GM11168 (cell line): ENCODE measurements around the gene NR1H2.
"Not testable (repeated sequence)": the region's sequence is repeated elsewhere in the genome, so short reads cannot be mapped to it uniquely, and the experiment has no call there.

Experiments used
- in situ Hi-C: fragments of 300-500 bp; cut with MboI; formaldehyde crosslinking; loops from one replicate; pipeline ENCODE4 v1.12.0; 2022; ENCODE audit warnings: low sequenced_read_pairs; ENCODE audit not compliant: unreplicated experiment

Gene NR1H2

DNA sequence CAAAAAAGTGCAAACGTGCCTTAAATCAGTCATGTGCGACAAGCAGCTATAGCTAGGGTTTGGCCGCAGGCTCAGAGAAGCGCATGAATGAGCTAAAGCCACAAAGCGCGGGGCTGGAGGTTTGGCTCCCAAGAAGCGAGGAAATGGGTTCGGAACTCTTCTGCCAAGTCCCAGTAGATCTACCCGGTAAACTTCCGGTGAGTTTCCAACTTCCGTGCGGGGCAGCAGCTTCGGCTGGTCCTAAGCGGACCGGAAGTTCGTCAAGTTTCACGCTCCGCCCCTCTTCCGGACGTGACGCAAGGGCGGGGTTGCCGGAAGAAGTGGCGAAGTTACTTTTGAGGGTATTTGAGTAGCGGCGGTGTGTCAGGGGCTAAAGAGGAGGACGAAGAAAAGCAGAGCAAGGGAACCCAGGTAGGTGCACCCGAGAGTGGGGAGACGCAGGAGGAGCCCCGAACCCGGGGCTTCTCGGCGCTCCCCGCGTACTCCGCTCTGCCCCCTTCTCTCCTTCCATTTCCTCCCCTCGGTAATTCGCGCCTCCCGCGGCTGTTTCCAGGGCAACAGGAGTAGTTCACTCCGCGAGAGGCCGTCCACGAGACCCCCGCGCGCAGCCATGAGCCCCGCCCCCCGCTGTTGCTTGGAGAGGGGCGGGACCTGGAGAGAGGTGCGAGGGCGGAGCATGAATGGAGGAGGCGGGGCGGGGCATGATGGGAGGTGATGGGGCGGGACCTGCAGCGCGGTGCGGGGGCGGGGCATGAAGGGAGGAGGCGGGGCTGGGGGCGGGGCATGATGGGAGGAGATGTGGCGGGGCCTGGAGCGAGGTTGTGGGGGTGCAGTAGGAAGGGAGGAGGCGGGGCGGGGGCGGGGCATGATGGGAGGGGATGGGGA lies at the start of gene NR1H2:
TSS of gene NR1H2 (plus strand) at position 292 of the 885 bp plus-strand sequence. CDS start 1,149 bp downstream, outside the sequence.
- in situ Hi-C loops = no loop called here

DNA sequence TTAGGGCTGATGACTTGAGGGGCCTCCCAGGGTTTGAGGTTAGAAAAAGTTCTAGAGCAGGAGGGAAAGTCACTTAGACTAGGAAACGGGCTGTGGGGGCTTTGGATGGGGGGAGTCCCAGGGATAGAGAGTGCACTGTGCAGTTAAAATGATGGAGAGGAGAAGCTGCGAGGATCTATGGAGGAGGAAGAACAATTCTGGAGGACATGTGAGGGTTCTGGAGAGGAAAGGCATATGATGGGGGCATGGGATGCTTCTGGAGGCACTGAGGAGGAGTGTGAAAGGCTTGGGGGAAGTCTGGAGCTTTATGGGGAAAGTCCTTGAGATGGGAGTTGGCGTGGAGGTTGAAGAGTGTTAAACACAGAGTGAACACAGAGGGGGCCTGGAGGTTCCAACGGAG lies 49.2 kb upstream of the NR1H2 start:
- in situ Hi-C loops = no loop called here

DNA sequence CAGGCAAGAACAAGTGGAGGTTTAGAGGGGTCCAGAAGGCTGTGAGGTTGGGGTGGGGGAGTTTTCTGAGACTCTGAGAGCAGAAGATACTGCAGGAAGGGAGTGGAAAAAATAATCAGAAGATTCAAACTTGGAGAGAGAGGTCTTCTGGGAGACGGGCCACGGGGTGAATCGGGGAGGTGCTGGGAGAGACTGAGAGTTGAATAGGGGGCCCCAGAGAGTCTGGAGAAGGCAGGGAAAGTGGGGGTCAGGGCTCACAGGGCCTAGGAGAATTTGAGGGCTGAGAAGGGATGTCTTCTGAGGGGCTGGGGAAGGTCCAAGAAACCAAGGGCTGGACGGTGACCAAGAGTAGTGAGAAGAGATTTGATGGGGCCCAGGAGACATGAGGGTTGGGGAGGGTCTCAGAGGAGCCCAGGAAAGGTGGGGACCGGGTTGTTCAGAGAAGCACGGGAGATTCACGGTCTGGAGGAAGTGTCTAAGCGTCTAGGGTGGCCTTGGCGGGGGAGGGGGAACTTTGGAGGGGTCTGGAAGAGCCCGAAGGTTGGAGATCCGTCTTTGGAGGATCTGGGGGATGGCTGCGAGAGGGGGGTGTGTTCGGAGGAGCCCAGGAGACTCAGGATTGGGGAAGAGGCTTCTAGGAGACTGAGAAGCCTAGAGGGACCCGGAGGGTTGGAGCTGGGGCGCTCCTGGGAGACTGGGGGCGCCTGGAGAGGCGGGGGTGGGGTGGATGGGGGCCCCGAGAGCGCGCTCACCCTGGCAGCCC lies 48.6 kb upstream of the NR1H2 start:
- in situ Hi-C loops = no loop called here

DNA sequence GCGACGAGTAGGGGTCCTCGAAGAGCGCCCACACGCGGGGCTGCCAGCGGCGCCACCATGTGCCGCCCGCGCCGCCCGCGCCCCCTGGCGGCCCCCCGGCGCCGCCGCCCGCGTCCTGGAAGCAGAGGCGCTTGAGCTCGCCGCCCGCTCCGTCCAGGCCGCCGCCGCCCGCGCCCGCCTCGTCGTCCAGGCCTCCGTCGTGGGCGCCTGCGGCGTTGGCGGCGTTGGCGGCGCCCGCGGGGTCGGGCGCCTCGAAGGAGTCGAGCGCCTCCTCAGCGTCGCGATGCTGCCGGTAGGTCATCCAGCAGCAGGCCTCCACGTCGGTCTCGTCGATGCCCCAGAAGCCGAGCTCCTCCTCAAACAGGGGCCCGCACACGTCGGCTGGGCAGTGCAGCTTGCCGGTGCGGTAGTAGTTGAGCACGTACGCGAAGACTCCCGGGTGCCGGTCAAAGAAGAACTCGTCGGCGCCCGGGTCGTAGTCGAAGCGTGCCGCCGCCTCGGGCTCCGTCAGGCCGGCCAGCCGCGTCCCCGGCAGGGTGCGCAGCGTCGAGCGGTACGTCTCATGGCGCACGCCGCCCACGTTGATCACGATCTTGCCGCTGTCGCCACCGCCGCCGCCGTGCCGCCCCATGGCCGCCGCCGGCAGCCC lies 47.9 kb upstream of the NR1H2 start:
- in situ Hi-C loops = no loop called here

DNA sequence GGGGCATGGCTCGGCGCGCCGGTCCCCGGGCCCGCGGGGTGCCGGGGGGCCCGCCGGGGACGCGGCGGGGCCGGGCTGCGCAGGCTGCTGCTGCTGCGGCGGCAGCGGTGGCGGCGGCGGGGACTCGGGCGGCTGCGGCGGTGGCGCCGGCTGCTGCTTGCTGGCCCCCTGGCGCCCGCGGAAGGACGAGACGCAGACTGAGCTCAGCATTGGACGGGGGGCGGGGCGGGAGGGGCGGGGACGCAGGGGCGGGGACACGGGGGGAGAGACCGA lies 47.4 kb upstream of the NR1H2 start:
- in situ Hi-C loops = no loop called here

DNA sequence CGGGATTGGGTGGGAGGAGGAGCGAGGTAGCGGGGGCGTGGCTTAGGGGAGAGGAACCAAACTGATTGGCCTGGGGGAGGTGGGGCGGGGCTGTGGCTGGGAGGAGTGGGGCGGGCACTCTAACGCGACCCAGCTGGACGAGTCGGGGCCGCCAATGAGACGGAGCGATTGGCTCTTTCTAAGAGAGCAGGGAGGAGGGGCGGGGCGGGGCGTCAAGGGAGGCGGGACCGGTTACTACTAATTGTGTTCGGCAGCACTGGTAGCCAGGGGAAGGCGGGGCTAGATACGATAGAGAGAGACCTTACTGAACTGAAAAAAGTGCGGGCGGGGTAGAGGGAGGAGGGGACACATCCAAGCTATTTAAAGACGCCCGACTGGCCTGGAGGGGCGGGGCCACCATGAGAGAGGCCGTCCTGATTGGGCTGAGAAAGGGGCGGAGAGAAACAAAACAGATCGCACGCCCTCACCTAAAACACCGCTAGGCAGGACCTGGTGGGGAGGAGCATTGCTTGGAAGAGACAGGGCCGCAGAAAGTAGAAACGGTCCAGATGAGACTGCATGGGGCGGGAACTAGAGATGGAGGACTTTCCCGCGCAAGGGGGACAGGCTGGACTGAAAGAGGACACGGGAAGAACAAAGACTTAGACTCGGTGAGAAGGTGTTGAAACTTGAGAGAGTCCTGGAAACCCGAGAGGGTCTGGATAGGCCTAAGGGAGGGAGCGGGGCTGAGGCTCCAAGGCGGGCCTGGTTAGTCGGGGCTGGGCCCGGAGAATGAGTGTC lies 46.9 kb upstream of the NR1H2 start, which contains the start of gene KCNC3:
TSS of gene KCNC3 (minus strand) at position 232 of the 780 bp plus-strand sequence. CDS start 295 bp downstream, outside the sequence.
- in situ Hi-C loops = no loop called here

DNA sequence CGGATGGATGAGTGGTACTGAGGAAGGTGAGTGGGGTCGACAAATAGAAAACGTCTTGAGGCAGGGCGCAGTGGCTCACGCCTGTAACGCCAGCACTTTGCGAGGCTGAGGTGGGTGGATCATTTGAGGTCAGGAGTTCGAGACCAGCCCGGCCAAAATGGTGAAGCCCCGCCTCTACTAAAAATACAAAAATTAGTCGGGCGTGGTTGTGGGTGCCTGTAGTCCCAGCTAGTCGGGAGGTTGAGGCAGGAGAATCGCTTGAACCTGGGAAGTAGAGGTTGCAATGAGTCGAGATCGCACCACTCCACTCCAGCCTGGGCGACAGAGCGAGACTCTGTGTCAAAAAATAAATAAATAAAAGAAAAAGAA lies 46.3 kb upstream of the NR1H2 start:
- in situ Hi-C loops = not testable (repeated sequence)

DNA sequence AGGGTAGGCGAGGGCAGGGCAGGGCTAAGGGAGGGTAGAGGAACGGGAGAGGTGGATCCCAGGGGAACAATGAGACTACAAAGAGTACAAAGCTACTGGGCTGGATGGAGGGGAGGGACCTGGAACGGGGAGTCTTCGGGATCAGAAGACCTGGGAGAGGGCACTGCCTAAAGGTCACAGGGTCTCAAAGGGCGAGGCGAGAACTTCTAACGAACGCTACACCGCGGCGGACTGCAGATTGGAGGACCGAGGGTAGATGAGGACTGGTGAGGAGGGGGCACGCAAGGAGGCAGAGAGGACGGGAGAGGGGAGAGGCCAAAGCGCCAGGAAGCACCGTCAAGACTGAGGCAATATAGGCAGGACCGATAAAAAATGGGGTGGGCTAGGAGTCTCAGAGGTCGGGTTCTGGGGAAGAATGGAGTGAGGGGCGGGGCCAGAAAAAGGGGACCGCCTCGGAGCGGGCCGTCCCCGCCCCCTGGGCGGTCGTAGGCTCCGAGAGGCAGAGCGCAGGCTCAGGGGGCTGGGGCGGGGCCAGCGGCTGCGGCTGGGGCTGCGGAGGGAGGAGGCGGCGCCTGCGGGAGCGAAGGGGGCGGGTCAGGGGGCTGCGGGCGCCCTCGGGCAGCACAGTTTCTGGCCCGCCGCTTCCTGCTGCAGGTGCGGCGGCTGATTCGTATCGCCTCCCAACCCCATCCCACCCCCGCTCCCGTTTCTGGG lies 45.7 kb upstream of the NR1H2 start:
- in situ Hi-C loops = no loop called here

DNA sequence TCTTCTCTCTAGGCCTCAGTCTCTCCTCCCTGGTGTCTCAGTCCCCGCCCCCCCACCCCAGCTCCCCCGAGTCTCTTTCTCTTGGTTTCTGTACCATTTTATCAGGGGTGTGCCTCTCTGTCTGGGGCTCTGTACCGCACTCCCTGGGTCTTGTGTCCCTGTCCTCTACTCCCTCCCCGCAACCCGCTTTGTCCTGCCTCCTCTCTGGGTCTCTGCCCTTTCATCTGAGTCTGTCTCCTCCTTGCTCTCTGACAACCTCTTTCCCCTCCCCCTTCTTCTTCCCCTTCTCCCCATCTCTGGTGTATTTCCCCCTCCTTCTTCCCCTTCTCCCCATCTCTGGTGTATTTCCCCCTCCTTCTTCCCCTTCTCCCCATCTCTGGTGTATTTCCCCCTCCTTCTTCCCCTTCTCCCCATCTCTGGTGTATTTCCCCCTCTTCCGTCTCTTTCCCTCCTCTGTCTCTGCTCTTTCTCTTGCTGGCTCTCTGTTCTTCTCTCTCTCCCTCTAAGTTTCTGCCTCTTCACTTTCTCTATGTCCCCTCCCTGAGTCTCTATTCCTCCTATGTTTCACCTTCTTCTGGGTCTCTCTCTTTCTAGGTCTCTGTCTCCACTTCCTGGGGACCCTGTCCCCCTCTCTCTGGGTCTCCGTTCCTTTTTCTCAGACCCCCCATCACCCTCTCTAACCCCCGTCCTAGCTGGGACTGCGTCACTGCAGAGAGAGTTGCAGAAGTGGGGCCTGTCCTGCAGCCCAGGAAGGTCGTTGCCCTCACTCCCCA lies 44.9 kb upstream of the NR1H2 start:
- in situ Hi-C loops = no loop called here

DNA sequence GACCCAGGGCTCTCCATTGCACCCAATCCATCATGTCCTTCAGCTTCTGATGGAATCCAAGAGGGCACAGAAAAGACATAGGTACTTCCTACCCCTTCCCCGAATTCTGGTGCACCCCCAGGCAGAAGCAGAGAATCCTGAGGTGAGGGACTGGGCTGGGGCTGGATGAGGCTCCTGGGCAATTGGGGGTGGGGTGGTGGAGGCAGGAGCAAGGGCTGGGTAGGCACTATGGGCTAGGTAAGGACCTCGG lies 44.3 kb upstream of the NR1H2 start:
- in situ Hi-C loops = no loop called here

DNA sequence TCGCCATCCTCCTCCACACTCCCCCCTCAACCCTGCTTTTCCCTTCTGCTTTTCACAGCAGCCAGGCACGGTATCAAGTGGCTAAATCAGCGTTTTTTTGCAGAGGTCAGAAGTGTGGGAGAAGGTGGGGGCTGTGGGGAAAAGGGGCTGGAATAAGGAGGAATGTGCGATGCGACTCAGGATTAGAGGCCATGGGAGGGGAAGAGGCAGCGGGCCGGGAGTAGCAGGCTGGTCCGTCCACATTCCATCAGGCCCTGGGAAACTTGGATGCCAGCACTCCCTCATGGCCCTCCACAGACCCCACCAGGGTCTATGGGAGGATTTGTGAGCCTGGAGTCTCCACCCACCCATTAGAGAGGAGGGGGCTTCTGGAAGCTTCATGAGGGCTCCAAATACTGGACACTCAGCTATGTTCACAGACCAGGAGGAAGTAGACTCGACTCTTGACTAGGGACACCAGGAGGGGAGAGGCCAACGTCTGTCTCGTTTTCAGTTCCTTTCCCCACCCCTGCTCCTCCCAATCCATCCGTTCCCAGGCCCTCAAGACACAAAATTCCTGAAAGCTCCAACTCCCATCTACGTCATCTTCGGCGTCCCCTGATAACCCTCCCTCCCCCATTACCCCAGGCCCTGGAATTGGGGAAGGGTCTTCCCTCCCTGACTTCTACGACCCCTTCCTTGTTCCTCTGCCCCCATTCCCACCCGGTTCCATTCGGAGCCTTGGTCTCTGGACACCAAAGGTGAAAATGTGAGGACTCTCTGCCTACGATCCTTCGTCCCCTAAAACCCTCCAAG lies 43.8 kb upstream of the NR1H2 start:
- in situ Hi-C loops = no loop called here

DNA sequence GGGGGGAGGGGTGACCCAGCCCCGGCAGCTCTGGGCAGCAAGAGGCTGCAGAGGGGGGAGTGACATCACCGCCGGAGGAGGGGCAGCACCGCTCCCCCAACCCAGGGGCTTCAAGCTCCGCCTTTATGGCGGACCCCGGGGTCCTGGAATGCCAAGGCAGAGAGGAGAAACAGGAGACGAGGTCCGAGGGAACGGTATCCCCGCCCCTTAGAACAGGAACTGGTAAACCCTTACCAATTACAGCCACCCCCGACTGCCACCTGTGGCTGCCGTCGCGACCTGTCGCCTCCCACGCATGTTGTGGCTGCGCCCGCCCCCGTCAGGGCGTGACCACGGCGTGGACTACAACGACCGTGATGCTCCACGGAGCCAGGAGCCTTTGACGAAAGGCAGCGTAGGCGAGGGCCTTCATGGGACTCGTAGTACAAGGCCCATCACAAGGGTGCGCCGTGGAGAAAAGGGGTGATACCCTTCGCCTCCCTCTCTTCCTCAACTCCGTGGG lies 43.0 kb upstream of the NR1H2 start:
- in situ Hi-C loops = no loop called here

DNA sequence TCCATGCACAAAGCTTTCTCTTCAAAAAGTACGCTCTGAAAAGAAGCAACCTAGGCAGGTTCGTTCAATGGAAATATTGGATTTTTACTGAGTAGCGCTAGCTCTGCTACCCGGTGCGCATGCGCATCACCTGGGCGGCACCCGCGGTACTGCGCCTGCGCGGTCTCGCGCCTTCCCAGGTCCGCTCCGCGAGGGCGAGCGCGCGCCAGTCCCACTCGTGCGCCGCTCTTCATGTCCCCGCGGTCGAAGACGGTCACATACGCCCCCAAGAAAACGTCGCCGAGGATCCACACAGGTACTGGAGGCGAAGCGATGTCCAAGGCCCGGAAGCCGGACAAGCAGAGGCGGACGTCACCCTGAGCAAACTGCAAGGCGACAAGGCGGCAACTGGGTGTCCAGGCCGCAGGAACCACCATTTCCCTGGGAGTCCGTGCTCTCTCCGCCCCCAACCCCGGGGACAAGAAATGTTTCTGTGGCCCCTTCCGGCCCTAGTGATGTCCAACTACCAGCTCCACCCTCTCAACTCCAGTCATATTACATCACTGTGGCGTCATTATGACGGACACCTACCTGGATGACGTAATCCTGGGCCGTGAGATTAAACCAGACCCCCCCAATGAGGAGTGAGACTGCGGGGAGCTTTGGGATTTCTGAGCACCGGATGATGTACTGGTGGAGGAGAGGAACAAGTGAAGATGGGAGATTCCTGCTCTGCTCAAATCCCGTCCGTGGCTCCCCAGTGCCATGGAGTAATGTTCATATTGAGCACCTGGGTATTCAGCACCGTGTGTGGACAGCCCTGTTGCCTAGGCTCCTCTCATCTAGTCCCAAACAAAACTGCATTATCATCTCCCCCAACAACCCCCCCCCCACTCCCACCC lies 42.3 kb upstream of the NR1H2 start:
- in situ Hi-C loops = no loop called here

DNA sequence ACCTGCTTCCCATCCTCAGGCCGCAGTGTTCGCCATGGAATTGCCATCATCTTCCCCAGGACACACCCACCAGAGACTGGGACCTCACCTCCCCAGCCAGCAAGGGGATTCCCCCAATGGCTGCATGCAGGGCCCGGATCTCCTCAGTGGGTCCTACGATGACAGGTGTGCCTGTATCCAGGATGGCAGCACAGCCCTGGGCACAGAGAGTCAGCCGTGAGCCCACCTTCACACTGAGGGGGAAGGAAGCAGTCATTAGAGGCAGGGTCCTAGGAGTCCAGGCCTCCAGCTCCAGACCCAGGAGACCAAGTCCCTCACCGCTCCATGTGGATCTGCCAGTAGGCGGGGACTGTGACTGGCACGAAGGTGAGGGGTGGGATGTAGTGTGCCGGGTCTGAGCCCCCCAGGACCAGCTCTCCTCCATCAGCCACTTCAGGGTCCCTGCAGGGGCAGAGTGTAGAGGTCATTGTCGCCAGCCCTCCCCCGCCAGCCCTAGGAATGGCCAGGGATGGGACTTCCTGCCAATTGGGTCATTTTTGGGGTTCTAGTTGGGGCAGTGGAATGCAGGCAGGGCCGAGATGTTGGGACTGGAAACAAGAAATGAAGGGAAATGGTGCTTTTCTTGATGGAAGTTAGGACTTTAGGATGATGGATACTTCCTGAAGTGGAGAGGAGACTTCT lies 41.4 kb upstream of the NR1H2 start:
- in situ Hi-C loops = no loop called here

DNA sequence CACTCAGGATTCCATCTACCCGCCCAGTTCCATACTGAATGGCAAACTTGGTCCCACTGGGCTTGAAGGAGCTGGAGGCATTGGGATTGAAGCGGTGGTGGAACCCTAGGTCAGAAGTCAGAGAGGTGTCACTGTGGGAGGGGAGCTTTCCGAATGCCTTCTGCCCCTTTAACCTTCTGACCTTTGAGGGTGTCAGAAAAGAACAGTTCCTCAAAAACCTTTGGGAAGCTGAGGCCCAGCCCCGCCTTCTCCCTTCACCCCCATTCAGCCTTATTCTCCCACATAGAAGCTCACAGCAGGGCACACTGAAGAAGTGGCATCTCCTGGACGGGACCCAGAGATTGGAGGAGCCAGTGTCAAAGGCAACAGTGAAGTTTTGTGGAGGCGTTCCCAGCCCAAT lies 39.2 kb upstream of the NR1H2 start:
- in situ Hi-C loops = not testable (repeated sequence)

DNA sequence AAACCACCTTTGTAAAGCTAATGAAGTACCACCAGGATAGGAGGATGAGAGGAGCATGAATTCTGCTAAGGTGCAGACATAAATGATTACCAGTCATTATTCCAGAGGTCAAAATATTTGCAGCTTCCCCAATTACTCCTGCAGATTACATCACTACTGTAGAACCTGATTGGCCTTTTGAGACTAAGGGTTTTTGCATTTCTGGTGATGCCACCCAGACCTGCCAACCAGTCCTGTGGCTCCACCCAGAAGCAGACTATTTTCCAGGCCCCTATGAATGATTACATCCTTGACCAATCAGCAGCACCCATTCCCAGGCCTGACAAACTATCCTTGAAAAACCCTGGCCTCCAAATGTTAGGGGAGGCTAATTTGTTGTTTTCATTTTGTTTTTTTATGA lies 35.9 kb upstream of the NR1H2 start:
- in situ Hi-C loops = no loop called here

DNA sequence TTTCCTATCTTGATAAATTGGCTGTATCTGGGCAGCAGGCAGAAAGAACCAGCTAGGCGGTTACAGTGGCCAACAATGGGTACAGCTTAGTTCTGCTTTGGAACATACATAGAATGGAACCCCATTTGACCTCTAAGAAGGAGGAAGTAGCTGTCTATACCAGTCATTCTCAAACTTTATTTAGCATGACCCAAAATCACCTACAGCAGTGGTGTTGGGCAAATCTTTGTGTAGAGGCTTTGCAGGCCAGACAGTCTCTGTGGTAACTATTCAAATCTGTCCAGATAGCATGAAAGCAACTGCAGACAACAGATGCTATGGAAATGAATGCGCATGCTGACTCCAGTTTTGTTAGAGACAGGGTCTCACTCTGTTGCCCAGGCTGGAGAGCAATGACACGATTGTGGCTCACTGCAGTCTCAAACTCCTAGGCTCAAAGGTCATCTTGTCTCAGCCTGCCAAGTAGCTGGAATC lies 35.1 kb upstream of the NR1H2 start:
- in situ Hi-C loops = no loop called here
